Renal cortical epithelial cell (primary cell): ENCODE data around the gene RPL5. TPM values are rescaled to one million over a fixed set of nuclear protein-coding genes. Genes with fewer than 3 reads are reported as not detected.

Experiments
- total RNA-seq: library from RNA; depleted of rRNA; stranded (reverse); fragments of >200 nt; gene quantifications from 2 replicates; pipeline ENCODE4 v1.2.3, GENCODE V29; 2014

RPL5 gene
- total RNA-seq, 1 donor from 2014 or later = 826 TPM

Other genes starting within 250 kb of the RPL5 start
- gene EVI5, start 46.9 kb upstream of the RPL5 start, total RNA-seq = 35.7 and 45.0 TPM in 2 replicates
- gene DIPK1A, start 129.4 kb downstream of the RPL5 start, total RNA-seq = 5.7 and 7.1 TPM in 2 replicates
- gene MTF2, start 247.2 kb downstream of the RPL5 start, total RNA-seq = 32.1 and 43.7 TPM in 2 replicates